Peyer's patch (tissue), 4 donors: ENCODE data around the gene MAP3K8.

Experiments used
- POLR2A ChIP-seq, 2 donors: fragments of 450-650 bp; IDR thresholded peaks; one replicate each; pipeline ENCODE4 v1.5.1; 2017; ENCODE audit warnings: antibody characterized with exemption in 2 of 2, mild to moderate bottlenecking in 2 of 2, moderate library complexity in 2 of 2
- TF ChIP-seq, protein P1 (sequence below), 6 experiments: fragments of 450-650 bp in 4 of 6; fragments of 200-600 bp in 2 of 6; sonication (generic) in 1 of 6; IDR thresholded peaks; one replicate each; pipeline ENCODE4 v1.5.1; 2017 to 2019; ENCODE audit warnings: antibody characterized with exemption in 6 of 6, mild to moderate bottlenecking in 3 of 6, moderate library complexity in 1 of 6

DNA sequence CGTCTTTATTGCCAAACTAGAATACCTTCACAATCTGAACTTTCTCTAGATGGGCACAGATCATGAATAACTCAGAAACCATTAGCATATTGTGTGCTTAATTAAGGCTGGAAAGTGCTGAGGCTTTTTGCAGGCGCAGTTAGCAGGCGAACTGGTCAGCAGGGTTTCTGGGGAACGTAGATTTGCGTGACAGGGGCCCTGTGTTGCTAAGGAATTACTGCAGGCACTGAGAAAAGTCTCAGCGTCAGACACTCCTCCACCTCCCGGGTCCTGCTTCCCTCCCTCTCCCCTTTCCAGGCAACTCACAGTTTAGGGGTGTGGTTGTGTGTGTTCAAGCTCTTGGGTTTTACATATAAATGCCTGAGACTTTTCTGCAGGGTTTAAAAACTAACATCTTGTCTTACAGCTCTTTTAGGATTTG, 2.2 kb downstream of the MAP3K8 start:
- no peak for TF ChIP-seq POLR2A (IDR thresholded peaks at IDR 0.05)
- TF ChIP-seq, protein P1, sequence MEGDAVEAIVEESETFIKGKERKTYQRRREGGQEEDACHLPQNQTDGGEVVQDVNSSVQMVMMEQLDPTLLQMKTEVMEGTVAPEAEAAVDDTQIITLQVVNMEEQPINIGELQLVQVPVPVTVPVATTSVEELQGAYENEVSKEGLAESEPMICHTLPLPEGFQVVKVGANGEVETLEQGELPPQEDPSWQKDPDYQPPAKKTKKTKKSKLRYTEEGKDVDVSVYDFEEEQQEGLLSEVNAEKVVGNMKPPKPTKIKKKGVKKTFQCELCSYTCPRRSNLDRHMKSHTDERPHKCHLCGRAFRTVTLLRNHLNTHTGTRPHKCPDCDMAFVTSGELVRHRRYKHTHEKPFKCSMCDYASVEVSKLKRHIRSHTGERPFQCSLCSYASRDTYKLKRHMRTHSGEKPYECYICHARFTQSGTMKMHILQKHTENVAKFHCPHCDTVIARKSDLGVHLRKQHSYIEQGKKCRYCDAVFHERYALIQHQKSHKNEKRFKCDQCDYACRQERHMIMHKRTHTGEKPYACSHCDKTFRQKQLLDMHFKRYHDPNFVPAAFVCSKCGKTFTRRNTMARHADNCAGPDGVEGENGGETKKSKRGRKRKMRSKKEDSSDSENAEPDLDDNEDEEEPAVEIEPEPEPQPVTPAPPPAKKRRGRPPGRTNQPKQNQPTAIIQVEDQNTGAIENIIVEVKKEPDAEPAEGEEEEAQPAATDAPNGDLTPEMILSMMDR (IDR thresholded peaks at IDR 0.05) = no peak
